Endothelial cell of umbilical vein (primary cell): ENCODE data around the gene ZNF317.

Experiments used
- CTCF ChIP-seq, 2 donors: IDR thresholded peaks; 1 replicate in 1 of 2; 2 replicates in 1 of 2; pipeline ENCODE4 v1.5.1; 2011; ENCODE audit warnings: low read length in 2 of 2, mild to moderate bottlenecking in 2 of 2, moderate library complexity in 2 of 2, control low read depth in 1 of 2, inconsistent platforms in 1 of 2, low read depth in 1 of 2; ENCODE audit not compliant: insufficient read depth in 1 of 2; ENCODE audit errors: extremely low read depth in 1 of 2
- EZH2 ChIP-seq: IDR thresholded peaks from 2 replicates; pipeline ENCODE4 v1.6.1; 2012; ENCODE audit warnings: borderline replicate concordance, low read depth, mild to moderate bottlenecking, moderate library complexity, low read length, inconsistent platforms; ENCODE audit not compliant: severe bottlenecking
- FOS ChIP-seq: IDR thresholded peaks from 2 replicates; pipeline ENCODE4 v1.6.1; 2011; ENCODE audit warnings: mild to moderate bottlenecking, low read length, moderate library complexity, borderline replicate concordance; ENCODE audit not compliant: insufficient read depth
- GATA2 ChIP-seq: IDR thresholded peaks from 2 replicates; pipeline ENCODE4 v1.7.0; 2011; ENCODE audit warnings: low read depth, mild to moderate bottlenecking, moderate library complexity, mixed read lengths, low read length; ENCODE audit not compliant: insufficient read length, insufficient read depth
- JUN ChIP-seq: IDR thresholded peaks from 2 replicates; pipeline ENCODE4 v1.6.1; 2011; ENCODE audit warnings: borderline replicate concordance, low read depth; ENCODE audit not compliant: insufficient read length, insufficient read depth
- MYC ChIP-seq: IDR thresholded peaks from one replicate; pipeline ENCODE4 v1.6.1; 2011; ENCODE audit warnings: mild to moderate bottlenecking, low read depth, low read length
- POLR2A ChIP-seq: IDR thresholded peaks from 2 replicates; pipeline ENCODE4 v1.6.1; 2012; ENCODE audit warnings: low read depth, mild to moderate bottlenecking, control low read depth, low read length
- POLR2AphosphoS5 ChIP-seq: IDR thresholded peaks from 2 replicates; pipeline ENCODE4 v1.6.1; 2012; ENCODE audit warnings: low read depth, mild to moderate bottlenecking, control low read depth, low read length, moderate library complexity; ENCODE audit not compliant: insufficient read depth

GRCh38 chr19:9140159-9140874 lies at the start of gene ZNF317:
- no peak for TF ChIP-seq CTCF (IDR thresholded peaks at IDR 0.05; ENCODE audit: extremely low read depth in 1 of 2, insufficient read depth in 1 of 2, low read depth in 1 of 2, low read length in 2 of 2)
- no peak for TF ChIP-seq JUN
- TF ChIP-seq POLR2A: peak; percentile 73
- TF ChIP-seq EZH2: no peak
- TF ChIP-seq POLR2AphosphoS5: peak; percentile 68
- TF ChIP-seq GATA2: no peak
- TF ChIP-seq MYC: no peak
- TF ChIP-seq FOS: no peak
